HG03521 (cell line): Measurements from ENCODE around the gene NPEPL1.

Experiments
- ATAC-seq: cut with Tn5 transposase; IDR thresholded peaks from one replicate; pipeline ENCODE4 v1.9.1; 2021; ENCODE audit warnings: mild to moderate bottlenecking, moderate library complexity; ENCODE audit not compliant: unreplicated experiment

Gene NPEPL1

DNA sequence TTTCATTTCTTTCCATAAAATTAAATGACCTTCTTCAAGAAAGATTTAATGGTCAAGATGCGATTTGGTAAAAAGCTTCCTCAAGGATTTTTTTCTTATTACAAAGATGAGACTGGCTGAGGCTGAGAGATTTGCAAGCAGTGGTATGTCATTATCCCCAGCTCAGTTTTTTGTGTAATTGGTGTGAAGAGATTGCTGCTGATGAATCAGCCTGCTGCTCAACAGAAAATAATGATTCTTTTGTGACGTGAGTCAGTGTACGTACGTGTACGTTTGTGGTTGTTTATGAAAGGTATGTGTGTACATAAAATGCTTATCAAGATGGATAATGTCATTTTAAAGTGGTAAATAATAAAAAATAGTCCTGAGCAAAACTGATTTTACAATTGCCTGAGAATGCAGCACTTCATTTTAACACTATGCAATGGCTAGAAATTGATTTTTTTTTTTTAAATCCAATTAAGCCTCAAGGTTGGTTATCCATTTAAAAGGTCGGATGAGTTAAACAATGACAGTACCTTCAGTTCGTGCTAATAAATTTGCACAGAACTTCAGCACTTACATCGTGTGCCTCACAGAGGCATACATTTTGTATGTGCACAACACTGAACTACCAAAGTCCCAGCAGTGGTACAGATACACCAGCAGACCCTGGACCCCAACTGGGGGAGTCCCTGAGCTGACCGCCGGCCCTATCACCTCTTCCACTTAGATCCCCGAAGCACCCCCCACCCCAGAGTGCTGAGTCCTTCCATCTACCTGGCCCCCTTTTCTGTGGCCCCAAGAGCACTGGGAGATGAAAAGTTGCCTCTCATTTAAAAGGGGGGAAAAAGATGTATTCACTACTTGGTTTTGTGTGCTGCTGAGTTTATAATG is 9.7 kb upstream of the NPEPL1 start:
- no peak for ATAC-seq

GRCh38 chr20:58684291-58684690 is 8.3 kb upstream of the NPEPL1 start:
- no peak for ATAC-seq

DNA sequence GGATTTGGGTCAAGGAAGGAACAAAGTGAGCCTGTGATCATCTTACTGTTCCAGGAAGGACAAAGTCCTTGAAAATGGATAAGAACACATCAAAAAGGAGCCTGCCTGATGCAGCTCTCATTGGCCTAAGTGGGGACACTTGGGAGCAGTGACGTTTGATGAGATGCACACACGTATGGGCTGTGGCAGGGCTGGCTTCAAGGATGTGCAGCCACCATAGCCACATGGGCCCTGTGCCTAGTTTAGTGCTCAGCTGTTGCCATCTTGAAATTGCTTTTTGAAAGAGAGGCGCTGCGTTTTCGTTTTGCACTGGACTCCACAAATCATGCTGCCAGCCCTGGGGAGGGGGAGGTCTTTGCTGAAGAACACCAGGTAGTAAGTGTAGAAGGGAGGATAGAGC is 6.6 kb upstream of the NPEPL1 start:
- ATAC-seq = no peak

DNA sequence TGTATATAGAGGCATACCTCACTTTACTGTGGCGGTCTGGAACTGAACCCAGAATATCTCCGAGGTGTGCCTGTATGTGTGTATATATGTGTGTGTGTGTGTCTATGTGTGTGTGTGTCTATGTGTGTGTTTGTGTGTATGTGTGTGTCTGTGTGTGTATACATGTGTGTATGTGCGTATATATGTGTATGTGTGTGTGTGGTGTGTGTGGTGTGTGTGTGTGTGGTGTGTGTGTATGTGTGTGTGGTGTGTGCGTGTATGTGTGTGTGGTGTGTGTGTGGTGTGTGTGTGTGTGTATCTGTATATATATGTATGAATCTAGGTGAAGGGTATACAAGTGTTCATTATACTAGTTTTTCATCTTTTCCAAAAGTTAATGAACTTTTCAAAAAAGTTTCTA is 4.2 kb upstream of the NPEPL1 start:
- ATAC-seq = no peak

- ATAC-seq = no peak
These were observed 3.8 kb upstream of the NPEPL1 start for GRCh38 chr20:58688840-58689239.

DNA sequence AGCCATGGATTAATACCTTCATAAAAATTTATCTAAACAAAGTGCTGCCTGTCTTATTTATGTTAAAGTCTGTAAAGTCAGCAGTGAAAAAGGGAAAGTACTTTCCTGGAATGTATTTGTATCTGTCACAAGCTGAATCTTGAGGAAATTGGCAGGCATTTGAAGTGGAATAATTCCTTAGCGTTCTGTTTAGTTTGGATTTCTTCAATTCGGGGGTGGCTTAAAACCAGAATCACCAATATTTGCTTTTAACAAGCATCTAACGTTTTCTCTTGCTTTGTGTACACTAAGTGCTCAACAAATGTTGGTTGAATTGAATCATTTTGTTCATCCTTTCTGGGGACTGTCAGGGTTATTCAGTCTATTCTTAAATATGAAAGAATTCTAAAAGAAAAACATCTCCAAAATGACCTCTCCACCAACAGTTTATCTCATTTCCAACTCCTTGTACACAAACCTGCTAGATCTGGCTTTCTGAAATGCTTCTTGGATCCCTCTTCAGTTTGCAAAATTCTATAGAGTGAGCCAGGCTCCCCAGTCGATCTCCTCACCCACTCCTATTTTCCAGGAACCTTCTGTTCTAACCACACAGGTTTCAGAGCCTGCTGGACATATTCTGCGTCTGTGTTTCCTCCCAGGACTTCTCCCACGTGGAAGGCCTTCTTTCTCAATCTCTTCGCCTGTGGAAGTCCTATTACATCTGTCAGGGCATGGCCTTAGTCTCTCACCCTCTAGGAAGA is 2.0 kb upstream of the NPEPL1 start:
- ATAC-seq = no peak

DNA sequence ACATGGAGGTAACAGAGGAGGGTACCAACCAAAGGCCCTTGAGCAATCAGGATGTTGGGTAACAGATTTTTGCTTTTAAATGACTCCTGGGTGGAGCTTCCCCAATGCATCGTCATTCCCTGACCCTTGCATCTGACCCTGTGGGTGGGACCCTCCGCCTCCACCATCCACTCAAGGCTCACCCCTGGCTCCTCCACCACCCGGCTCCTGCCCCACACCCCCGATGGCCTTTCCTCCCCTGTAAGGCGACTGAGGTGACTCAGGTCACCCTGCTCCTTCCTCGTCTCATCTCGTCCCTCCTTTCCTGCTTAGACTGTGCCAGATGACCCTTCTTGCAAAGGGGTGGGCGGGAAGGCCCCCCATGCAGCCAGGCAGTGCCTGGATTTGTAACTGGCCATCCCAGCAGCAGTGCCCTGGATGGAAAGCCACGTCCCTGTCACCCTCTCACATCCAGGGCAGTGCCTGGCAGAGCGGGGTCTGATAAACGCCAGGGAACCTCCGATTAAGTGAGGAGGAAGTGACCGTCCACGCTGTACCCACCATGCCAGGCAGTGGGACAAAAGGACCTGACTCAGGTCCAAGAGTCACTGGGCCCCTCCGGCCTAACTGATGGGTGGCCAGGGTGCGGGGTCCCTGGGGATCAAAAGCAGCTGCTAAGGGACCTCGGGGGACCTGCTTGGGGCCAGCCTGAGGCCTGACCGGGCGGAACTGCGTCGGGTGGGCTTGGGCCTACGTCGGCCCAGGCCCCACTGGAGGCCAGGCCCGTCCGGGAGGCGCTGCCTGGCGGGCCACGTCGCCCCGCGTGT is 624 bp upstream of the NPEPL1 start:
- no peak for ATAC-seq

GRCh38 chr20:58693226-58694006 is 816 bp downstream of the NPEPL1 start:
- ATAC-seq = peak; percentile 20

DNA sequence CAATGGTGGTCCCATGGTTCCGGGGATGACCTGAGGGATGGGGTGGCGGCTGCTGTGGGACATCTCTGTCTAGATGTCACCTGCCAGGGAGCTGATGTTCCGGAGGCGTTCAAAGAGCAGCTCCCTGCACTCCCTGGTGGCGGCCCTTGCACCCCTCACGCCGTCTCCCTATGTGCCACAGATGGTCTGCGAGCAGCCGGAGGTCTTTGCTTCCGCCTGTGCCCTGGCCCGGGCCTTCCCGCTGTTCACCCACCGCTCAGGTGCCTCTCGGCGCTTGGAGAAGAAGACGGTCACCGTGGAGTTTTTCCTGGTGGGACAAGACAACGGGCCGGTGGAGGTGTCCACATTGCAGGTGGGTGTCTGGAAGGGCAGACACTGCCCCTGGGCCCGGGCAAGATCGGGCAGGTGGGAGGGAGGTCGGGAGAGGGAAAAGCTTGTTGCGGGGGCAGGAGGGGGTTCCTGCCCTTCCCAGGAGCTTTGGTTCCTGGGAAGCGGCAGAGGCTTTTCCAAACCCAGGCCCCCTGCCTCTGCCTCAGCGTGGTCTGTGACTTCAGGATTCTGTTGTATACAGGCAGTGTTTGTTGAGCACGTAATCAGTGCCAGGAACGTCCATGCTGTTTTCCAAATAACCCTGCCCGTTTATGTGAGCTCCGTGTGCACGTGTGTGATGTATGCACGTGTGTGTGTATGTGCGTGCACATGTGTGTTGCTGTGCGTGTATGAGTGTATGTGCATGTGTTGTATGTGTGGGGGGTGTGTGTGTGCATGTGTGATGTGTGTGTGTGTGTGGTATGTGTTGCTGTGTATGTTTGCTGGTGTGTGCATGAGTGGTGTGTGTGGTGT is 1.9 kb downstream of the NPEPL1 start:
- ATAC-seq = no peak

DNA sequence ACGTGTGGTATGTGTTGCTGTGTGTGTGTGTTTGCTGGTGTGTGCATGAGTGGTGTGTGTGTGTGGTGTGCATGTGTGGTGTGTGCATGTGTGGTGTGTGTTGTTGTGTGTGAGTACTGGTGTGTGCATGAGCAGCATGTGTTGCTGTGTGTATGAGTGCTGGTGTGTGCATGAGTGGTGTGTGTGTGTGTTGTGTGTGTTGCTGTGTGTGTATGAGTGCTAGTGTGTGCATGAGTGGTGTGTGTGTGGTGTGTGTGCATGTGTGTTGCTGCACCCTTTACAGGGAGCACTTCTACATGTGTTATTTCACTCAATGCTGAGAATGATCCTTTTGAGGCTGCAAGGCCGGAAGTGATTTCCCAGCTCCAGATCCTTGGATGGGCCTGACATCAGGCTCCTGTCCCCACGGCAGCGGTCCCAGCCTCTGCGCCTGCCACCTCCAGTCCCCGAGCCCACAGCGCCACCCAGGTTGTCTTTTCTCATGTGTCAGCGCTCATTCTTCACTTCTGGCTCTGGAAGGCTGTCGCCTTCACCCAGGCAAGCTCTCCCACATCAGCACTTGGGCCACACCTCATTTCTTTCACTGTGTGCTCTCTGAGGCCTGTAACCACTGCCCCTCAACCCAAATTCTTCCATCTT is 2.6 kb downstream of the NPEPL1 start:
- ATAC-seq = no peak

DNA sequence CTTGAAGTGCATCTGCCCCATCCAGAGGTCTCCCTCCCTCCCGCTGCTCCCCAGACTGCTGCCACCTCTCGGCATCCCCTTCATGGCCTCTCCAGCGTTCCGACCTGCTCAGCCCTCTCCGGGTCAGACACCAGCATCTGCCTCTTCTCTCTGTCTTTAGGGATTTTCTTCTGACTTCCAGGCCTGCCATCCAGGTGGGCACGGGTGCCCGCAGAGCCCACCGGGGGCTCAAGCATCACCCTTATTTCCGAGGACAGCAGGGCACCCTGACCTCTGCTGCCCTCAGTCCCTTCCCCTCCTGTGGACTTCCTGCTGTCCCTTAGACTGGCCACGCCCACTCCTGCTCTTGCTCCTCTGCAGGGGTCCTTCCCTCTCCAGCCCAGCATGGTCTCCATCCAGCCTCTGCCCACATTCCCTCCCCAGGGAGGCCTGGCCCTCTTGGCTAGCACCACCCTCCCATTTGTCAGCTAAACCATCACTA is 3.3 kb downstream of the NPEPL1 start:
- no peak for ATAC-seq

GRCh38 chr20:58696411-58696961 is 3.9 kb downstream of the NPEPL1 start:
- no peak for ATAC-seq

DNA sequence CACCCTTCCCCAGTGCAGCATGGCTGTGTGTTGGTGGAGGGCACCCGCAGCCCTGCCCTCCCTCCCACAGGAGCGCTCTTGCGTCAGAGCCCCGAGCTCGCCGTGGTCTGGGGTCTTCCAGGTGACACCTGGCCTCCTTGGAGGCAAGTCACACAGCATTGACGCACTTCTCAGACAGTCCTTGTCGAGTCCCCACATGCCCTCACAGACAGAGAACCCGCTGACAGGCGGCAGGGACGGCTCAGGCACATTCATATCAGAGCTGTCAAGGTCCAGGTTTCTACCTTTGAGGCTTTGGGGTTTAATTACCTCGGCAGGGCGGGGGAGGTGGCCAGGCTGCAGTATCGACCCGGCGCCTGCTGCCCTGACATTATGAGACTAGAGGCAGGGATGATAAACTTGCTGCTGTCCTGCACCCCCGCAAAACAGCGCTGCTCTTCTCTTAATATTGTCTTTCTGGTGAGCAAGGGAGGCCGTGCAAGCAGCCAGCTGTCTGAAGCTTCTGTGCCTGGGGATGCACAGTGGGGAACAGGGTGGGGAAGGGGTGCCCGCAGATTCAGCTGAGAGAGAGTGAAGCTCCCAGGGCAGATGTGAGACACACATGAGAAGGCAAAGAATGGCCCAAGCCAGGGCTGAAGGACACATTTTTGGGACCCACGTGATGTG is 4.7 kb downstream of the NPEPL1 start:
- ATAC-seq = no peak

GRCh38 chr20:58697867-58698703 is 5.5 kb downstream of the NPEPL1 start:
- no peak for ATAC-seq

GRCh38 chr20:58698741-58699622 is 6.4 kb downstream of the NPEPL1 start:
- no peak for ATAC-seq

DNA sequence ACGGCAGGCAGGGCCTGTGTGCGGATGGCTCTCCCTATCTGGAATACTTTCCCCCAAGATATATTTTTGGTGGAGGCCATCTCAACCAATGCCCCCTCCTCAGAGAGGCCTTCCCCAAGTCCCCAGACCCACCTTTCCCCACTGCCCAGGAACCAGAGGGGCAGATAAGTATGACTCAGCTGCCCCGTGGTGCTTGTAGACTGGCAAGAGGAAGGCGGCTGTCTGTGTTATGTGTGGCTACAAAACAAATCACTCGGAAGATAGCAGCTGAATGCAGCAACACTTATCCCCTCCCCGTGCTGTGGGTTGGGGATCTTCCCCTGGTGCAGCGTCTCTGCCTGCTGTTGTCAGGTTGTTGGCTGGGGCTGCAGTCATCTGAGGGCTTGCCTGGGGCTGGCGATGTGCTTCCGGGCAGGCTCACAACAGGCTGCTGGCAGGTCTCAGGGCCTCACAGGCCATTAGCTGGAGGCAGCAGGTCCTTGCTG is 7.1 kb downstream of the NPEPL1 start:
- ATAC-seq = no peak
